HG03457 (cell line): Measurements from ENCODE around the gene RIPK4.
"Not testable (repeated sequence)": the region's sequence is repeated elsewhere in the genome, so short reads cannot be mapped to it uniquely, and the experiment has no call there.

Experiments
- ATAC-seq: cut with Tn5 transposase; IDR thresholded peaks from one replicate; pipeline ENCODE4 v1.9.1; 2021; ENCODE audit warnings: moderate number of reproducible peaks; ENCODE audit not compliant: unreplicated experiment

RIPK4 gene

GRCh38 chr21:41717573-41718330, 49.1 kb downstream of the RIPK4 start:
- no peak for ATAC-seq

GRCh38 chr21:41716751-41717150, 50.1 kb downstream of the RIPK4 start:
- ATAC-seq, result no peak

- ATAC-seq, result no peak
Measured at GRCh38 chr21:41715649-41716281, 51.1 kb downstream of the RIPK4 start.

GRCh38 chr21:41714299-41714865, 52.5 kb downstream of the RIPK4 start:
- ATAC-seq, result not testable (repeated sequence)

- ATAC-seq, result no peak
Measured at GRCh38 chr21:41713495-41714281, 53.2 kb downstream of the RIPK4 start.

GRCh38 chr21:41712730-41713129, 54.1 kb downstream of the RIPK4 start:
- ATAC-seq, result no peak

GRCh38 chr21:41712201-41712600, 54.7 kb downstream of the RIPK4 start:
- no peak for ATAC-seq

- no peak for ATAC-seq
Measured at GRCh38 chr21:41711416-41712007, 55.3 kb downstream of the RIPK4 start.

GRCh38 chr21:41710823-41711160, 56.1 kb downstream of the RIPK4 start:
- ATAC-seq, result no peak

- no peak for ATAC-seq
Measured at GRCh38 chr21:41709965-41710822, 56.7 kb downstream of the RIPK4 start.

GRCh38 chr21:41709166-41709565, 57.7 kb downstream of the RIPK4 start:
- ATAC-seq, result no peak

- no peak for ATAC-seq
Measured at GRCh38 chr21:41707960-41708330, 58.9 kb downstream of the RIPK4 start.

GRCh38 chr21:41707231-41707959, 59.5 kb downstream of the RIPK4 start:
- ATAC-seq, result no peak

GRCh38 chr21:41706678-41707077, 60.2 kb downstream of the RIPK4 start:
- no peak for ATAC-seq

- no peak for ATAC-seq
Measured at GRCh38 chr21:41706263-41706639, 60.6 kb downstream of the RIPK4 start.

GRCh38 chr21:41705546-41706262, 61.1 kb downstream of the RIPK4 start:
- ATAC-seq, result no peak

GRCh38 chr21:41703857-41704501, 62.9 kb downstream of the RIPK4 start:
- ATAC-seq, result no peak

- ATAC-seq, result no peak
Measured at GRCh38 chr21:41701749-41702148, 65.1 kb downstream of the RIPK4 start.

- ATAC-seq, result no peak
Measured at GRCh38 chr21:41699311-41699710, 67.5 kb downstream of the RIPK4 start.
